ENCODE measurements around the gene TRMU. TPM values are rescaled to one million over a fixed set of nuclear protein-coding genes. Genes with fewer than 3 reads are reported as not detected.
"Not testable (repeated sequence)": the region's sequence is repeated elsewhere in the genome, so short reads cannot be mapped to it uniquely, and the experiment has no call there.

TRMU gene
- total RNA-seq, 3 donors from 2014 or later (not counting 1 experiment from before 2014, with no cell fraction given), result 54.5 to 77.9 (median 58.4) TPM

- Histone ChIP-seq H3K9me3 (ENCODE audit: control insufficient read depth, insufficient read depth, low read length) (no peaks in the 10 kb centered on the region), H3K4me3 (ENCODE audit: low read length) (no peak overlapping the region), H3K4me1 (ENCODE audit: control insufficient read depth, insufficient read depth, low read length) (peaks cover 6% of the 10 kb centered on the region), H3K27me3 (ENCODE audit: control insufficient read depth, insufficient read depth, low read length) (no peaks in the 10 kb centered on the region), H3K27ac (ENCODE audit: low read length) (no peak overlapping the region), H3K36me3 (ENCODE audit: control insufficient read depth, insufficient read depth, low read length) (no peaks in the 10 kb centered on the region)
- 90% methylated on average over 16 of the region's 16 CpGs for WGBS (ENCODE audit: insufficient coverage)
- intact Hi-C loops (cut with micrococcal nuclease), result no loop called here
- no peak for TF ChIP-seq CTCF (IDR thresholded peaks at IDR 0.05)
- Mint-ChIP-seq H3K4me1 (peaks cover 6 to 7% of the 10 kb centered on the region in 2 donors), H3K4me3 (no peak overlapping the region), H3K27me3 (ENCODE audit: low read depth in 2 of 2) (peaks cover 0 to 13% of the 10 kb centered on the region in 2 donors), H3K9me3 (no peaks in the 10 kb centered on the region), H3K36me3 (no peaks in the 10 kb centered on the region), H3K27ac (no peak overlapping the region)
- DNase-seq (no peak), ATAC-seq (no peak)
Observed at GRCh38 chr22:46392137-46392844, 56.8 kb downstream of the TRMU start.

GRCh38 chr22:46393873-46394272 lies 58.4 kb downstream of the TRMU start:
- no peak for ATAC-seq
- H3K36me3 Mint-ChIP-seq, result no peaks in the 10 kb centered on the region
- Histone ChIP-seq H3K9me3 (ENCODE audit: control insufficient read depth, insufficient read depth, low read length) (no peaks in the 10 kb centered on the region), H3K27ac (ENCODE audit: low read length) (no peak overlapping the region), H3K4me1 (ENCODE audit: control insufficient read depth, insufficient read depth, low read length) (peaks cover 11% of the 10 kb centered on the region), H3K36me3 (ENCODE audit: control insufficient read depth, insufficient read depth, low read length) (no peaks in the 10 kb centered on the region), H3K4me3 (ENCODE audit: low read length) (no peak overlapping the region), H3K27me3 (ENCODE audit: control insufficient read depth, insufficient read depth, low read length) (no peaks in the 10 kb centered on the region)
- 55% methylated on average over 14 of the region's 14 CpGs for WGBS (ENCODE audit: insufficient coverage)
- H3K4me1 Mint-ChIP-seq, result peaks cover 6 to 7% of the 10 kb centered on the region in 2 donors
- intact Hi-C loops (cut with micrococcal nuclease), result no loop called here
- peaks cover 0 to 13% of the 10 kb centered on the region in 2 donors for H3K27me3 Mint-ChIP-seq (ENCODE audit: low read depth in 2 of 2)
- DNase-seq, result no peak
- no peak overlapping the region for H3K4me3 Mint-ChIP-seq
- no peak overlapping the region for H3K27ac Mint-ChIP-seq
- H3K9me3 Mint-ChIP-seq, result no peaks in the 10 kb centered on the region
- no peak for TF ChIP-seq CTCF (IDR thresholded peaks at IDR 0.05)

- no peak for TF ChIP-seq CTCF (IDR thresholded peaks at IDR 0.05)
- H3K27ac Mint-ChIP-seq, result no peak overlapping the region
- peaks cover 6 to 11% of the 10 kb centered on the region in 2 donors for H3K4me1 Mint-ChIP-seq
- no peak overlapping the region for H3K4me3 Mint-ChIP-seq
- Histone ChIP-seq H3K27me3 (ENCODE audit: control insufficient read depth, insufficient read depth, low read length) (no peaks in the 10 kb centered on the region), H3K4me3 (ENCODE audit: low read length) (no peak overlapping the region), H3K4me1 (ENCODE audit: control insufficient read depth, insufficient read depth, low read length) (peaks cover 18% of the 10 kb centered on the region), H3K27ac (ENCODE audit: low read length) (no peak overlapping the region), H3K9me3 (ENCODE audit: control insufficient read depth, insufficient read depth, low read length) (no peaks in the 10 kb centered on the region), H3K36me3 (ENCODE audit: control insufficient read depth, insufficient read depth, low read length) (no peaks in the 10 kb centered on the region)
- H3K36me3 Mint-ChIP-seq, result no peaks in the 10 kb centered on the region
- WGBS (ENCODE audit: insufficient coverage), result 95% methylated on average over 14 of the region's 14 CpGs
- ATAC-seq (no peak), DNase-seq (no peak)
- intact Hi-C loops (cut with micrococcal nuclease), result no loop called here
- no peaks in the 10 kb centered on the region for H3K9me3 Mint-ChIP-seq
- peaks cover 0 to 13% of the 10 kb centered on the region in 2 donors for H3K27me3 Mint-ChIP-seq (ENCODE audit: low read depth in 2 of 2)
Observed at GRCh38 chr22:46394622-46395021, 59.1 kb downstream of the TRMU start.

GRCh38 chr22:46395145-46395544 lies 59.6 kb downstream of the TRMU start:
- H3K36me3 ChIP-seq (ENCODE audit: control insufficient read depth, insufficient read depth, low read length), result no peaks in the 10 kb centered on the region
- Mint-ChIP-seq H3K36me3 (no peaks in the 10 kb centered on the region), H3K9me3 (no peaks in the 10 kb centered on the region), H3K27ac (no peak overlapping the region), H3K4me1 (peaks cover 6 to 11% of the 10 kb centered on the region in 2 donors), H3K4me3 (no peak overlapping the region), H3K27me3 (ENCODE audit: low read depth in 2 of 2) (peaks cover 0 to 11% of the 10 kb centered on the region in 2 donors)
- H3K9me3 ChIP-seq (ENCODE audit: control insufficient read depth, insufficient read depth, low read length), result no peaks in the 10 kb centered on the region
- TF ChIP-seq CTCF (IDR thresholded peaks at IDR 0.05), result no peak
- no peak for ATAC-seq
- H3K4me3 ChIP-seq (ENCODE audit: low read length), result no peak overlapping the region
- 96% methylated on average over 13 of the region's 13 CpGs for WGBS (ENCODE audit: insufficient coverage)
- intact Hi-C loops (cut with micrococcal nuclease), result no loop called here
- no peaks in the 10 kb centered on the region for H3K27me3 ChIP-seq (ENCODE audit: control insufficient read depth, insufficient read depth, low read length)
- DNase-seq, result no peak
- peaks cover 20% of the 10 kb centered on the region for H3K4me1 ChIP-seq (ENCODE audit: control insufficient read depth, insufficient read depth, low read length)
- H3K27ac ChIP-seq (ENCODE audit: low read length), result no peak overlapping the region

GRCh38 chr22:46397049-46397448 lies 61.5 kb downstream of the TRMU start:
- H3K4me3 Mint-ChIP-seq; H3K27ac Mint-ChIP-seq; H3K9me3 Mint-ChIP-seq; DNase-seq; H3K4me3 ChIP-seq (ENCODE audit: low read length); H3K27ac ChIP-seq (ENCODE audit: low read length); ATAC-seq; H3K36me3 Mint-ChIP-seq; H3K27me3 ChIP-seq (ENCODE audit: control insufficient read depth, insufficient read depth, low read length); H3K27me3 Mint-ChIP-seq (ENCODE audit: low read depth in 2 of 2); H3K9me3 ChIP-seq (ENCODE audit: control insufficient read depth, insufficient read depth, low read length); H3K36me3 ChIP-seq (ENCODE audit: control insufficient read depth, insufficient read depth, low read length); intact Hi-C loops (cut with micrococcal nuclease): not testable (repeated sequence)
- WGBS (ENCODE audit: insufficient coverage), result 84% methylated on average over 4 of the region's 5 CpGs
- peaks cover 6 to 11% of the 10 kb centered on the region in 2 donors for H3K4me1 Mint-ChIP-seq
- H3K4me1 ChIP-seq (ENCODE audit: control insufficient read depth, insufficient read depth, low read length), result peaks cover 30% of the 10 kb centered on the region
